HG02623 (cell line): ENCODE measurements around the gene MYT1.
"Not testable (repeated sequence)": the region's sequence is repeated elsewhere in the genome, so short reads cannot be mapped to it uniquely, and the experiment has no call there.

Experiments used
- ATAC-seq: cut with Tn5 transposase; IDR thresholded peaks from one replicate; pipeline ENCODE4 v1.9.1; 2021; ENCODE audit warnings: moderate library complexity; ENCODE audit not compliant: unreplicated experiment

Gene MYT1

GRCh38 chr20:64166721-64167615 lies 2.7 kb downstream of the MYT1 start:
- no peak for ATAC-seq

GRCh38 chr20:64167676-64168075 lies 3.4 kb downstream of the MYT1 start:
- ATAC-seq: no peak

- no peak for ATAC-seq
These were observed 4.3 kb downstream of the MYT1 start for GRCh38 chr20:64168381-64169090.

GRCh38 chr20:64169091-64169560 lies 4.9 kb downstream of the MYT1 start:
- ATAC-seq: no peak

- ATAC-seq: no peak
These were observed 7.0 kb downstream of the MYT1 start for GRCh38 chr20:64171211-64171610.

- ATAC-seq: no peak
These were observed 8.9 kb downstream of the MYT1 start for GRCh38 chr20:64173116-64173515.

GRCh38 chr20:64176551-64176950 lies 12.3 kb downstream of the MYT1 start:
- ATAC-seq: no peak

- no peak for ATAC-seq
These were observed 12.7 kb downstream of the MYT1 start for GRCh38 chr20:64176971-64177370.

- ATAC-seq: no peak
These were observed 13.1 kb downstream of the MYT1 start for GRCh38 chr20:64177384-64177783.

GRCh38 chr20:64177787-64178186 lies 13.5 kb downstream of the MYT1 start:
- no peak for ATAC-seq

GRCh38 chr20:64178925-64179324 lies 14.7 kb downstream of the MYT1 start:
- ATAC-seq: not testable (repeated sequence)

- ATAC-seq: no peak
These were observed 15.6 kb downstream of the MYT1 start for GRCh38 chr20:64179805-64180204.

- ATAC-seq: no peak
These were observed 16.4 kb downstream of the MYT1 start for GRCh38 chr20:64180673-64181072.

- ATAC-seq: no peak
These were observed 17.1 kb downstream of the MYT1 start for GRCh38 chr20:64181391-64181790.

- no peak for ATAC-seq
These were observed 18.1 kb downstream of the MYT1 start for GRCh38 chr20:64182146-64182865.

GRCh38 chr20:64183313-64183712 lies 19.1 kb downstream of the MYT1 start:
- no peak for ATAC-seq

- ATAC-seq: no peak
These were observed 20.5 kb downstream of the MYT1 start for GRCh38 chr20:64184795-64185194.

- ATAC-seq: no peak
These were observed 21.1 kb downstream of the MYT1 start for GRCh38 chr20:64185276-64185900.

GRCh38 chr20:64186071-64186598 lies 21.9 kb downstream of the MYT1 start:
- no peak for ATAC-seq

- ATAC-seq: not testable (repeated sequence)
These were observed 23.0 kb downstream of the MYT1 start for GRCh38 chr20:64187213-64187612.

- no peak for ATAC-seq
These were observed 23.8 kb downstream of the MYT1 start for GRCh38 chr20:64188091-64188490.
